Neural progenitor cell (in vitro differentiated cells): Measurements from ENCODE around the gene CENPVL2.
A peak's percentile ranks its signal among the peaks of the same experiment; 100 is the strongest.

Experiments
- CTCF ChIP-seq: fragments of 200-600 bp; sonication (generic); IDR thresholded peaks from 2 replicates; pipeline ENCODE4 v1.5.1; 2017; ENCODE audit warnings: antibody characterized with exemption, mild to moderate bottlenecking
- EZH2phosphoT487 ChIP-seq: fragments of 200-600 bp; sonication (generic); IDR thresholded peaks from 2 replicates; pipeline ENCODE4 v1.6.1; 2017; ENCODE audit warnings: antibody characterized with exemption

GRCh38 chrX:51641421-51642021 is 41.1 kb downstream of the CENPVL2 start:
- TF ChIP-seq CTCF (peak; percentile 68), EZH2phosphoT487 (no peak)
